Measurements from ENCODE around the gene GGA3.

Gene GGA3

GRCh38 chr17:75252039-75252816 is 9.2 kb downstream of the GGA3 start:
- H3K27ac ChIP-seq, result no peak overlapping the region
- TF ChIP-seq CTCF (IDR thresholded peaks at IDR 0.05; ENCODE audit: low read depth, low read length), result no peak
- H3K27me3 ChIP-seq (ENCODE audit: insufficient read depth, low read depth, severe bottlenecking), result no peaks in the 10 kb centered on the region
- H3K9me3 ChIP-seq (ENCODE audit: severe bottlenecking), result no peaks in the 10 kb centered on the region
- DNase-seq, result peak; percentile 57
- H3K36me3 ChIP-seq, result no peaks in the 10 kb centered on the region
- H3K4me3 ChIP-seq (ENCODE audit: low read depth, low read length), result no peak overlapping the region

- DNase-seq, result no peak
- Histone ChIP-seq H3K36me3 (peaks cover 16% of the 10 kb centered on the region), H3K9me3 (ENCODE audit: severe bottlenecking) (no peaks in the 10 kb centered on the region), H3K4me3 (ENCODE audit: low read depth, low read length) (no peak overlapping the region), H3K27ac (no peak overlapping the region), H3K27me3 (ENCODE audit: insufficient read depth, low read depth, severe bottlenecking) (no peaks in the 10 kb centered on the region)
- no peak for TF ChIP-seq CTCF (IDR thresholded peaks at IDR 0.05; ENCODE audit: low read depth, low read length)
Observed at GRCh38 chr17:75250009-75250471, 11.4 kb downstream of the GGA3 start.

- H3K9me3 ChIP-seq (ENCODE audit: severe bottlenecking), result no peaks in the 10 kb centered on the region
- H3K36me3 ChIP-seq, result peaks cover 21% of the 10 kb centered on the region
- TF ChIP-seq CTCF (IDR thresholded peaks at IDR 0.05; ENCODE audit: low read depth, low read length), result no peak
- no peak overlapping the region for H3K4me3 ChIP-seq (ENCODE audit: low read depth, low read length)
- H3K27ac ChIP-seq, result no peak overlapping the region
- no peak for DNase-seq
- H3K27me3 ChIP-seq (ENCODE audit: insufficient read depth, low read depth, severe bottlenecking), result no peaks in the 10 kb centered on the region
Observed at GRCh38 chr17:75249564-75249963, 11.8 kb downstream of the GGA3 start.

GRCh38 chr17:75246404-75246803 is 15.0 kb downstream of the GGA3 start:
- H3K36me3 ChIP-seq, result peaks cover 52% of the 10 kb centered on the region
- no peak for TF ChIP-seq CTCF (IDR thresholded peaks at IDR 0.05; ENCODE audit: low read depth, low read length)

GRCh38 chr17:75245011-75245410 is 16.4 kb downstream of the GGA3 start:
- no peak overlapping the region for H3K4me3 ChIP-seq (ENCODE audit: low read depth, low read length)
- H3K27me3 ChIP-seq (ENCODE audit: insufficient read depth, low read depth, severe bottlenecking), result no peaks in the 10 kb centered on the region
- H3K27ac ChIP-seq, result no peak overlapping the region
- DNase-seq, result no peak
- H3K9me3 ChIP-seq (ENCODE audit: severe bottlenecking), result no peaks in the 10 kb centered on the region
- H3K36me3 ChIP-seq, result peaks cover 63% of the 10 kb centered on the region
- no peak for TF ChIP-seq CTCF (IDR thresholded peaks at IDR 0.05; ENCODE audit: low read depth, low read length)

More at GRCh38 chr17:75246404-75246803, 15.0 kb downstream of the GGA3 start:
- H3K27ac ChIP-seq, result no peak overlapping the region
- H3K27me3 ChIP-seq (ENCODE audit: insufficient read depth, low read depth, severe bottlenecking), result no peaks in the 10 kb centered on the region
- H3K9me3 ChIP-seq (ENCODE audit: severe bottlenecking), result no peaks in the 10 kb centered on the region
- DNase-seq, result no peak
- no peak overlapping the region for H3K4me3 ChIP-seq (ENCODE audit: low read depth, low read length)

Data from WERI-Rb-1 (cell line).